SK-N-SH treated with all-trans-retinoic acid at 6 μM for 48 hours (cell line): ENCODE data around the gene ZC2HC1C.

ENCODE experiments used
- ARNTL ChIP-seq: fragments of 450-650 bp; formaldehyde crosslinking; IDR thresholded peaks from 2 replicates; pipeline ENCODE4 v1.5.0; 2020; ENCODE audit warnings: low read depth, mild to moderate bottlenecking, moderate library complexity, borderline replicate concordance
- CSDC2 ChIP-seq: fragments of 250-450 bp; sonication (Bioruptor Pico); IDR thresholded peaks from 2 replicates; pipeline ENCODE4 v1.5.0; 2020; ENCODE audit warnings: mild to moderate bottlenecking, moderate library complexity
- PPARA ChIP-seq: fragments of 250-450 bp; sonication (Bioruptor Pico); IDR thresholded peaks from 2 replicates; pipeline ENCODE4 v1.5.0; 2020; ENCODE audit warnings: mild to moderate bottlenecking, borderline replicate concordance
- SNAI2 ChIP-seq: fragments of 250-450 bp; sonication (Bioruptor Pico); IDR thresholded peaks from 2 replicates; pipeline ENCODE4 v1.5.0; 2020; ENCODE audit warnings: mild to moderate bottlenecking, moderate library complexity
- TCF4 ChIP-seq: fragments of 250-450 bp; sonication (Bioruptor Pico); IDR thresholded peaks from 2 replicates; pipeline ENCODE4 v1.8.0; 2021; ENCODE audit warnings: mild to moderate bottlenecking, moderate library complexity, borderline replicate concordance
- ZC3H10 ChIP-seq: fragments of 250-450 bp; sonication (Bioruptor Pico); IDR thresholded peaks from 2 replicates; pipeline ENCODE4 v1.5.1; 2021; ENCODE audit warnings: mild to moderate bottlenecking, moderate library complexity
- TF ChIP-seq, protein P1 (sequence below): fragments of 250-450 bp; sonication (Bioruptor Pico); IDR thresholded peaks from 2 replicates; pipeline ENCODE4 v1.8.0; 2020; ENCODE audit warnings: mild to moderate bottlenecking, moderate library complexity, borderline replicate concordance
- TF ChIP-seq, protein P2 (sequence below): fragments of 250-450 bp; sonication (Bioruptor Pico); IDR thresholded peaks from 2 replicates; pipeline ENCODE4 v1.5.1; 2021; ENCODE audit warnings: mild to moderate bottlenecking, moderate library complexity

DNA sequence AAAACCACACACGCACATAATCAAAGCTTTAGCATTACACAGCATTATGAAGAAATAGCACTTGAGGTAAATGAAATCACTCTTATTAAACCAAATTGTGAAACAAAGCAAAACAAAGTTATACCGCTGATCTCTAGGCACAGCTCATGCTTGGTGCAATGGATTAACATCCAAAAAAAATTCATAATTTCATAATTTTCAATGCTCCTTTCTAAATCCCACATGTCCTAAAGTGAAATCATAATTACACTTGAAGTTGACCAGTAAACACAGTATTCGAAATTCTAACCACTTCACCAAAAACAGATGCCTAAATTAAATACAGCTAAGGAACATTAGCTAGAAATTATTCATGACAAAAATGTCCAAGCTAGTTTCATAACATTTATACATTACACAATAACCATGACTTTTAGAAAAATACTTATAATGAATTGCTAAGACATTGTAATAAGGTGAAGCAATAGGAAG is 19.7 kb upstream of the ZC2HC1C start:
- TF ChIP-seq, protein P1, sequence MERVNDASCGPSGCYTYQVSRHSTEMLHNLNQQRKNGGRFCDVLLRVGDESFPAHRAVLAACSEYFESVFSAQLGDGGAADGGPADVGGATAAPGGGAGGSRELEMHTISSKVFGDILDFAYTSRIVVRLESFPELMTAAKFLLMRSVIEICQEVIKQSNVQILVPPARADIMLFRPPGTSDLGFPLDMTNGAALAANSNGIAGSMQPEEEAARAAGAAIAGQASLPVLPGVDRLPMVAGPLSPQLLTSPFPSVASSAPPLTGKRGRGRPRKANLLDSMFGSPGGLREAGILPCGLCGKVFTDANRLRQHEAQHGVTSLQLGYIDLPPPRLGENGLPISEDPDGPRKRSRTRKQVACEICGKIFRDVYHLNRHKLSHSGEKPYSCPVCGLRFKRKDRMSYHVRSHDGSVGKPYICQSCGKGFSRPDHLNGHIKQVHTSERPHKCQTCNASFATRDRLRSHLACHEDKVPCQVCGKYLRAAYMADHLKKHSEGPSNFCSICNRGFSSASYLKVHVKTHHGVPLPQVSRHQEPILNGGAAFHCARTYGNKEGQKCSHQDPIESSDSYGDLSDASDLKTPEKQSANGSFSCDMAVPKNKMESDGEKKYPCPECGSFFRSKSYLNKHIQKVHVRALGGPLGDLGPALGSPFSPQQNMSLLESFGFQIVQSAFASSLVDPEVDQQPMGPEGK (CRISPR knock-in tag) = no peak
- TF ChIP-seq ARNTL = no peak
- no peak for TF ChIP-seq SNAI2 (CRISPR knock-in tag)
- no peak for TF ChIP-seq ZC3H10 (CRISPR knock-in tag)
- TF ChIP-seq CSDC2 = no peak
- no peak for TF ChIP-seq TCF4 (CRISPR knock-in tag)
- TF ChIP-seq, protein P2, sequence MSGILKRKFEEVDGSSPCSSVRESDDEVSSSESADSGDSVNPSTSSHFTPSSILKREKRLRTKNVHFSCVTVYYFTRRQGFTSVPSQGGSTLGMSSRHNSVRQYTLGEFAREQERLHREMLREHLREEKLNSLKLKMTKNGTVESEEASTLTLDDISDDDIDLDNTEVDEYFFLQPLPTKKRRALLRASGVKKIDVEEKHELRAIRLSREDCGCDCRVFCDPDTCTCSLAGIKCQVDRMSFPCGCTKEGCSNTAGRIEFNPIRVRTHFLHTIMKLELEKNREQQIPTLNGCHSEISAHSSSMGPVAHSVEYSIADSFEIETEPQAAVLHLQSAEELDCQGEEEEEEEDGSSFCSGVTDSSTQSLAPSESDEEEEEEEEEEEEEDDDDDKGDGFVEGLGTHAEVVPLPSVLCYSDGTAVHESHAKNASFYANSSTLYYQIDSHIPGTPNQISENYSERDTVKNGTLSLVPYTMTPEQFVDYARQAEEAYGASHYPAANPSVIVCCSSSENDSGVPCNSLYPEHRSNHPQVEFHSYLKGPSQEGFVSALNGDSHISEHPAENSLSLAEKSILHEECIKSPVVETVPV (CRISPR knock-in tag) = no peak
- no peak for TF ChIP-seq PPARA (CRISPR knock-in tag)
